Colonic mucosa (tissue), 4 donors: ENCODE results near the gene FOXP4. TPM values are rescaled to one million over a fixed set of nuclear protein-coding genes. Genes with fewer than 3 reads are reported as not detected.

Experiments
- DNase-seq: peaks from one replicate; pipeline ENCODE4 v3.0.0-alpha.2; 2020
- H3K27ac ChIP-seq: fragments of 200-600 bp; one replicate; pipeline ENCODE4 v1.8.0; 2021
- H3K27me3 ChIP-seq: fragments of 200-600 bp; one replicate; pipeline ENCODE4 v1.8.0; 2021
- H3K36me3 ChIP-seq: fragments of 200-600 bp; one replicate; pipeline ENCODE4 v1.8.0; 2021
- H3K4me1 ChIP-seq: fragments of 200-600 bp; one replicate; pipeline ENCODE4 v1.8.0; 2021; ENCODE audit warnings: mild to moderate bottlenecking
- H3K4me3 ChIP-seq: fragments of 200-600 bp; one replicate; pipeline ENCODE4 v1.8.0; 2021
- H3K9ac ChIP-seq, 2 donors: one replicate each; pipeline ENCODE4 v1.7.0; 2013; ENCODE audit warnings: control low read depth in 2 of 2, low read depth in 2 of 2, low read length in 2 of 2
- H3K9me3 ChIP-seq: fragments of 200-600 bp; one replicate; pipeline ENCODE4 v1.8.0; 2021
- intact Hi-C: fragments of 100-400 bp; cut with DNase I; formaldehyde crosslinking; loops from one replicate; pipeline ENCODE4 v1.14.1; 2022
- total RNA-seq, 2 donors: library from RNA; stranded (reverse); fragmentation: NEBNext Ultra II Directional in 1 of 2; extraction: Animal tissue kit (Norgen Biotek cat#: 25700) in 1 of 2; gene quantifications; one replicate each; pipeline ENCODE4 v1.2.1, GENCODE V29; 2021
- TF ChIP-seq, protein P1 (sequence below): fragments of 200-600 bp; IDR thresholded peaks from one replicate; pipeline ENCODE4 v1.8.0; 2022; ENCODE audit warnings: antibody characterized with exemption, mild to moderate bottlenecking
- donor health status: healthy.
- donor health status: DM: no; HTN: no; CAD: no.
- donor health status: DM: no; HTN: no; CAD: no.

Gene FOXP4
- total RNA-seq, 2 donors from 2014 or later: 33.6 to 50.4 TPM

DNA sequence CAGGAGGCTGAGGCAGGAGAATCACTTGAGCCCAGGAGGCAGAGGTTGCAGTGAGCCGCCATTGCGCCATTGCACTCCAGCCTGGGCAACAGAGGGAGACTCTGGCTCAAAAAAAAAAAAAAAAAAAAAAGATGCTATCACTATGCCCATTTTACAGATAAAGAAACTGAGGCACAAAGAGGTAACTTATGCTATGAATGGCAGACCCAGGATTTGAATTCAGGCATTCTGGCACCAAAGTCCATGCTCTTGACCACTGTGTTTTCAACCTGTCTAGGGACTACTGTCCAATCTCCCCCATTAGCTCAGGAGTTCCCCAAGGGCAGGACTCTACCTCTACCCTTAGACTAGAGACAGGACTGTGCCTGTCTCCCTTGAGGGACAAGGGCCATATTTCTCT is 82.9 kb downstream of the FOXP4 start:
- Histone ChIP-seq H3K9ac (no peak overlapping the region), H3K27ac (no peak overlapping the region), H3K4me3 (no peak overlapping the region), H3K4me1 (no peaks in the 10 kb centered on the region), H3K9me3 (no peaks in the 10 kb centered on the region), H3K27me3 (no peaks in the 10 kb centered on the region), H3K36me3 (no peaks in the 10 kb centered on the region)
- no peak for DNase-seq
- TF ChIP-seq, protein P1, sequence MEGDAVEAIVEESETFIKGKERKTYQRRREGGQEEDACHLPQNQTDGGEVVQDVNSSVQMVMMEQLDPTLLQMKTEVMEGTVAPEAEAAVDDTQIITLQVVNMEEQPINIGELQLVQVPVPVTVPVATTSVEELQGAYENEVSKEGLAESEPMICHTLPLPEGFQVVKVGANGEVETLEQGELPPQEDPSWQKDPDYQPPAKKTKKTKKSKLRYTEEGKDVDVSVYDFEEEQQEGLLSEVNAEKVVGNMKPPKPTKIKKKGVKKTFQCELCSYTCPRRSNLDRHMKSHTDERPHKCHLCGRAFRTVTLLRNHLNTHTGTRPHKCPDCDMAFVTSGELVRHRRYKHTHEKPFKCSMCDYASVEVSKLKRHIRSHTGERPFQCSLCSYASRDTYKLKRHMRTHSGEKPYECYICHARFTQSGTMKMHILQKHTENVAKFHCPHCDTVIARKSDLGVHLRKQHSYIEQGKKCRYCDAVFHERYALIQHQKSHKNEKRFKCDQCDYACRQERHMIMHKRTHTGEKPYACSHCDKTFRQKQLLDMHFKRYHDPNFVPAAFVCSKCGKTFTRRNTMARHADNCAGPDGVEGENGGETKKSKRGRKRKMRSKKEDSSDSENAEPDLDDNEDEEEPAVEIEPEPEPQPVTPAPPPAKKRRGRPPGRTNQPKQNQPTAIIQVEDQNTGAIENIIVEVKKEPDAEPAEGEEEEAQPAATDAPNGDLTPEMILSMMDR: no peak
- intact Hi-C loops: no loop called here

DNA sequence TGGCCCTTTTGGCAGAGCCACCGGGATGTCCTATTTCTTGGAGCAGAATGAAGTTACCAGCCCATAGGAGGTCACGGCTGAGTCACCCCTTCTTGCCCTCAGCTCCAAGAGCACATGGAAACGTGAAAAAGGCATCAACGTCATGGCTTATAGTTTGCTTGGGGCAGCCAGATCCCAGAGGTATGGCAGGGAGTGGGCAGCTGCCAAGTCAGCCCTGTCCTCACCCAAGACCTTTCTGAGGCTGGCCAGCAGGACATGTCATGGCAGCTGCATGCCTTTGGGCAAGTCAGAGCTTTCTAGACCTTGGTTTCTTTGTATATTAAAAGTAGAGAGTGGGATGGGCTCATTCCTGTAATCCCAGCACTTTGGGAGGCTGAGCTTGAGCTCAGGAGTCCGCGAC is 83.9 kb downstream of the FOXP4 start:
- no peak for DNase-seq
- Histone ChIP-seq H3K27ac (no peak overlapping the region), H3K4me3 (no peak overlapping the region), H3K9me3 (no peaks in the 10 kb centered on the region), H3K27me3 (no peaks in the 10 kb centered on the region), H3K4me1 (no peaks in the 10 kb centered on the region), H3K9ac (no peak overlapping the region), H3K36me3 (no peaks in the 10 kb centered on the region)
- TF ChIP-seq, protein P1: no peak
- intact Hi-C loops: no loop called here

GRCh38 chr6:41630946-41631345 is 84.8 kb downstream of the FOXP4 start:
- intact Hi-C loops: no loop called here
- Histone ChIP-seq H3K4me1 (no peaks in the 10 kb centered on the region), H3K27me3 (no peaks in the 10 kb centered on the region), H3K36me3 (no peaks in the 10 kb centered on the region), H3K4me3 (no peak overlapping the region), H3K9ac (no peak overlapping the region), H3K27ac (no peak overlapping the region), H3K9me3 (no peaks in the 10 kb centered on the region)
- no peak for DNase-seq
- TF ChIP-seq, protein P1: no peak

- DNase-seq: no peak
- Histone ChIP-seq H3K27ac (no peak overlapping the region), H3K36me3 (no peaks in the 10 kb centered on the region), H3K4me1 (peaks cover 3% of the 10 kb centered on the region), H3K9me3 (no peaks in the 10 kb centered on the region), H3K4me3 (no peak overlapping the region), H3K9ac (no peak overlapping the region), H3K27me3 (peaks cover 13% of the 10 kb centered on the region)
- TF ChIP-seq, protein P1: no peak
- intact Hi-C loops: no loop called here
Observed at GRCh38 chr6:41633056-41633634, 87.0 kb downstream of the FOXP4 start.

DNA sequence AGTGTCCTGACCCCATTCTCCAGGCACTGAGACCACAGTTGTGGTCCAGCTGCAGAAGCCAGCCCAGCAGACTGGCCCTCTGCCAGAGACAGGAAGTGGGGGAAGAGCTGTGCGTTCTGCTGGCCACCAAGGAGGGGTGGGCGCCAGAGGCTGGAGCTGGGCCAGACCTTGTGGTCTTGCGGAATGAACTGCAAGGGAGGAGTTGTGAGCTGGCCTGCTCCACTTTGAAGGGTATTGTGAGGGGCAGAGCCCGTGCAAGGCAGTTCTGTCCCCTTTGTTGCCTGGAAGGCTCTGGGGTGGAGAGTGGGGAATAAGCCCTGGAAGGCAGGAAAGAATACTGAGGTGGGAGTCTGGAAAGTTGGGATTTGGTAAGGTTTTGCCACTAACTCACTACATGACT is 88.5 kb downstream of the FOXP4 start:
- H3K4me3 ChIP-seq: no peak overlapping the region
- H3K27ac ChIP-seq: no peak overlapping the region
- TF ChIP-seq, protein P1: no peak
- DNase-seq: no peak
- no peak overlapping the region for H3K9ac ChIP-seq
- H3K9me3 ChIP-seq: no peaks in the 10 kb centered on the region
- intact Hi-C loops: no loop called here
- peaks cover 3% of the 10 kb centered on the region for H3K4me1 ChIP-seq
- no peaks in the 10 kb centered on the region for H3K36me3 ChIP-seq
- peaks cover 29% of the 10 kb centered on the region for H3K27me3 ChIP-seq
